Activated CD4-positive, alpha-beta T cell treated with anti-CD3 and anti-CD28 coated beads, Interleukin-2, Interleukin-6, amounts not matched to agents 100 ng/mL and 50 ng/mL, durations not matched to agents 16 hours and 8 hours (primary cell): ENCODE results near the gene FHAD1.
"Not testable (repeated sequence)": the region's sequence is repeated elsewhere in the genome, so short reads cannot be mapped to it uniquely, and the experiment has no call there.

Experiments
- DNase-seq: peaks from one replicate; pipeline ENCODE4 v3.0.0-alpha.2; 2020

FHAD1 gene

DNA sequence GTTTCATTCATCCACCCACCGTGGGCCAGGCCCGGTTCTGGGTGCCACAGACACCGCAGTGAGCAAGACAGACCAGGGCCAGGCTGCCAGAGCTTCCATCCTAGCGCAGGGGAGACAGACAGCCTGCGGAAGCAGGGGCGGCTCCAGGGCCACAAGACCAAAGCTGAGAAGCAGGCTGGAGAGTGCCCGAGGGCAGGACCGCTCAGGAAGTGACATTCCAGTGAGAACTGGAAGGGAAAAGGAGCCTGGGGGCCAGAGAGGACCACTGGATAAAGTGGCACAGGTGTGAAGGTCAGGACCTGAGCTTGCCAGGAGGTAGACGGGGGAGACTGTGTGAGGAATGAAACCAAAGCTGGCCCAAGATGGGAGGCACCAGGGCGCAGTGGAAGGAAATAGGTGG, 103.1 kb downstream of the FHAD1 start:
- no peak for DNase-seq

- no peak for DNase-seq
Measured at GRCh38 chr1:15350551-15351200, 103.7 kb downstream of the FHAD1 start.

DNA sequence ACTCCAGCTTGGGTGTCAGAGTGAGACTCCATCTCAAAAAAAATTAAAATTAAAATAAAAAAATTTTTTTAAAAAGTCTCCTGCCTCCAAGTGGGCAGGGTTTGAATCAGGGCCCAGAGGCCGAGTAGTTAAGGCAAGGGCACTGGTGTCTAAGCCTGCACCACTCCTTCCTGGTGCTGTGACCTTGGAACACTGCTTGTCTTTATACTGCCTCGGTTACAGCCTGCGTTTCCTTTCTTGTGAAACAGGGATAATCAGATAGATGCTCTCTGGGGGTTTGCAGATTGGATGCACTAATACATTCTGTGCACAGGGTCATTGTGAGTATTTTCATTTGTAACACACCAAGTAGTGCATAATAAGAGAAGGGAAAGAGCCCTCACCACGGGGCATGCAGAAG, 104.3 kb downstream of the FHAD1 start:
- DNase-seq, result no peak

DNA sequence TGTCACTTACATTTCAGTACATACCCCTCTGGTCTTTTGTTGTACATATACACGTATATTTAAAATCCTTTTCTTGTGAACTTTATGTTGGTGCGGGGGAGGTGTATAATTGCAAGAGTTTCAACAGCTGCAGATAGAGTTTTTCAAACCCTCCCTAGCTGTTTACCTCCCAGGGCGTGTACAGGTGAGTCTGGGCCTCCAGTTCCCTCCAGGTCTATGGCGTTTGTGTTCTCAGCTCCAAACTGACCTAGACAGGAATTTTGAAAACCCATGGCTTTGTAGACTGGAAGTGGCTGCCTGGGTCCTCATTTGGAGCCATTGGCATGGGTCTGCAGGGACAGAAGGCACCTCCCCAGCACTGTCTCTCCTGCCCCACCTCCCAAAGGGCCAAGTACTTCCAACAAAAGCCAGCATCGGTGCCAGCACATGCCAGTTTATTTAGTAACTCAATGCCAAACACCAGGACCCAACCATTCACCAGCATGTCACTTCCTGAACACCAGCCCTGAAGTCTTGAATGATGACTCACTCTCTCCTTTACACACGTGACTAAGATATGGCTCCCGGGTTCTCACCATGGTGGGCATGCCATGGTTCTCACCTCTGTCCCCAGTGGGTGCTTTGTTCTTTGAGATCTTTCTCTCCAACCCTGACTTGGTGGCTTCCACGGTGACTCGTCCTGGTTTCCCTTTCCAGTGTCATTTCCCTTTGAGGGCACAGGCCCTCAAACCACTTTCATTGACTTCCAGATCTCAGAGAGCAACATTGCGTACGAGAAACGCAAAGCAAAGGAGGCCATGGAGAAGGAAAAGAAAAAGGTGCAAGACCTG, 105.3 kb downstream of the FHAD1 start:
- DNase-seq, result peak; percentile 73

GRCh38 chr1:15353839-15354579, 107.0 kb downstream of the FHAD1 start:
- DNase-seq, result no peak

DNA sequence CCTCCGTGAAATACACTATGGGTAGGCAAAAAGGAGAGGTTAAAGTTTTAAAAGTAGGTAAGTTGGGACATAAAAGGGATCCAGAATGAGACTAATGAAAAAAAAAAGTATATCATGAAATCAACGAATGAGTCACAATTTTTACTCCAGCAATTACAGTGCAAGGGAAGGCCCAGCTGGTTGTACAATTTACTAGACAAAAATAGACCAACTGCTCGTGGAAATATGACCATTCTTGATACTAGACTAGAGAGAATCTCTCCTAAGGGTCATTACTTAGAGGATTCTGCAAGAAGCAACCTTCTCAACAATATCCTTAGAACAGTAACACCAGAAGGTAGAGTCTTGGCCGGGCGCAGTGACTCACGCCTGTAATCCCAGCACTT, 107.5 kb downstream of the FHAD1 start:
- DNase-seq, result peak; percentile 32

DNA sequence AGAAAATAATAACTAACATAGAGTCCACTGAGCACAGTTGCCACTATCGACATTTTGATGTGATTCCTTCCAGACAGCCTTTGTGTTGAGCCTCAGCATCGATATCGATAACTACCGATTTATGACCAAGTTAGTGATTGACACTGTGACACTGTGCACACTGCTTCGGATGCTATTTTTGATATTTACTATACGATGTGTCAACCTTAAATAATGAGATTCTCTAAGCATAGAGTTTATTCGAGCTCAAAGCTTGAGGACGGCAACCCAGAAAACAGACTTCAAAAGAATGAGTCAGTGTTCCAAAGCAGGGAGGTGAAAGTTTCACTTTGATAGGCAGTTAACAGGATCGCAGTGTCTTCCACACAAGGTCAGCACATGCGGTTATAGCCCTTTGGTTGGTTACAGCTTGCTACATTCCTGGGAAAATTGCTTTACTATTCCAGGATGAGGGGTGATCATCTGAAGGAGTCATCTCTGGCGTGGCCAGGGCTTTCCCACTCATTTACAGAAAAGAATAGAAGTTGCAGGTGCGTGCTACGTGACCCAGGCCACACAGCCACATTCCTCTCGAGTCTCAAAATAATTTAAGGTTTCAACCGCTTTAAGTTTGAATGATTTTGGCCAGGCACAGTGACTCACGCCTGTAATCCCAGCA, 109.1 kb downstream of the FHAD1 start:
- peak; percentile 46 for DNase-seq

DNA sequence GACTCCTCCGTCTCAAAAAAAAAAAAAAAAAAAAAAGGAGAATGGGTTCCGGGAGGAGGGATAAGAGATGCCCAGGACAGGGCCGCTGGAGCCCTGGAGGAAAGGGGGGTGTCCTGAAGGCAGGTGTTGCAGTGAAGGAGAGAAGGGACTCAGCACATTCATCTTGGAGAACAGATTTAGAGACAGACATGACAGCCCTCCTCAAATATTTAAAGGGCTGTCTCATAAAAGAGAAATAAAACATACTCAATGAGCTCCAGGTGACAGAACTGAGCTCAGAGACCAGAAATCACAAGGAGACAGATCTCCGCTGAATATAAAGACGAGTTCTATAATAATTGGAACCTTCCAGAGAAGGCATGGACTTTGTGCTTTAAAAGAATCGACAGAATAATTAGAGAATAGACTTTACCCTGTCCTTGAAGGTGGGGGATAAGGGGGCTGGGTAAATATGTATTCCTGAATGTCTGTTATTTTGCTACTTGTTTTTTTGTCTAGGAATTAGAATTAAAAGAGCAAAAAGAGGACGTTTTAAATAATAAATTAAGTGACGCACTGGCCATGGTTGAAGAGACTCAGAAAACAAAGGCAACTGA, 110.7 kb downstream of the FHAD1 start:
- no peak for DNase-seq

DNA sequence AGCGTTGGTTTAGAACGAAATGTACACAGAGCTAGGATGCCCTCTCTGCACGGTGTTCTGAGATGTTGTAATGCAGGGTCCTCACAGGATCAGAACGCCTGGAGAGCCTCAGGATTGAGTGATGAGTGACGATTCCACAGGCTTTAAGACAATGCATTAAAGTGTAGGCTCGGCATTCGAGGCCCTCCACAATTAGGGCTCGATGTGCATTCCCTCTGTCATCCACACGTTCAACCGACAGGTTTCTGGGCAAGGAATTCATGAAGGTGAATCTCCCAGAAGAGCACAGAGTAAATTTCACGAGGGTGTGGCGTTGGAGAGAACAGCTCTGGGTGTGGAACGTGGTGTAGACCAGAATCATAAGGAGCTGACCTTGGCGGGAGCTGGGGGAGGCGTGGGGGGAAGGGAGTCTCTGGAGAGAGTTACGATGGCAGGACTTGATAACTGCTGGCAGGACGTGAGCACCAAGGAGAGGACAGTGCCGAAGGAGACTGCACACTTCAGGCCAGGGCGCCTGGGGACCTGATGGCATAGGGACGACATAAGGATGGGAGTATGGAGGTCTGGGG, 111.6 kb downstream of the FHAD1 start:
- DNase-seq, result no peak

DNA sequence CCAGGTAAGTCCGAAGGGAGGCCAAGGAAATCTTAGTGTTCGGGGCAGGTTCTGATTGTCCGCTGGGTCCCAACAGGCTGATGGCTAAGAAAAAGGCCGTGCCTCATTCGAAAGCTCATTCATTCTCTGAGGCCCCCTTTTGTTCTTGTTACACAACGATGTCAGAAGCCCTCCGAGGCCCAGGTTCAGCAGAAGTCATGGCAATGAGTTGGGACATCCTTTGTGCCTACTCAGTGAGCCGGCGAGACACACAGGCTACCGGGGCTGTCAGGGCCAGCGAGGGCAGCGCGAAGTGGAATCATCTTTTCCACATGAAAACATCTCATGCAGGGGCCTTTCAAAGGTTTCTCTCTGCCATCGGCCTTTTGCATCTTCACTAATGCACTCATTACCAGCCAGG, 113.7 kb downstream of the FHAD1 start:
- no peak for DNase-seq

DNA sequence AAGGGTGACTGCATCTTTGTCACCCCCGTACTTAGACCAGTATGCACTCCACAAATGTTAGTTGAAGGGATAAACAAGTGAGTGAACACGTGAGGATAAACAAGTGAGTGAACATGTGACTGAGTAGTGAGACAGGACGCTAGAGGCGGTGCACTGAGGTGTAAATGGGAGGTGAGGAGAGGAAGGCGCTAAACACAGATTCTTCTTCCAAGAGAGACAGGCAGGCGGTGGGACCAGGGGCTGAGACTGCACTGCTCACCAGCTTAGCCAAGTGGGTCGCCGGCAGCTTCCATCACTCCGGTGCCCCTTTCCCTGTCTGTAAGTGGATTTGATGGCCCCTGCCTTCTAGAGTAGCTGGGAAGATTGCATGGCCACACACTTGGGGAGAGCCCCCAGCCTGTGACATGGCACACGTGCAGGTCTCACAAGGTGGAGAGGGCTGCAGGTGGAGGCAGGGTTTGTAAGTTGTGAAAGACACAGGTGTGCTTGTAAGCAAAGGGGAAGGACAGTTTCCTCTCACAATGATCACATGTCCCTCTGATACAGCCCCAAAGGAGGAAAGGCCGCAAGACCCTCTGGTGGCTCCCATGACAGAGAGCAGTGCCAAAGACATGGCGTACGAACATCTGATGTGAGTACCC, 115.2 kb downstream of the FHAD1 start:
- DNase-seq, result no peak

- no peak for DNase-seq
Measured at GRCh38 chr1:15362737-15363128, 115.7 kb downstream of the FHAD1 start.

DNA sequence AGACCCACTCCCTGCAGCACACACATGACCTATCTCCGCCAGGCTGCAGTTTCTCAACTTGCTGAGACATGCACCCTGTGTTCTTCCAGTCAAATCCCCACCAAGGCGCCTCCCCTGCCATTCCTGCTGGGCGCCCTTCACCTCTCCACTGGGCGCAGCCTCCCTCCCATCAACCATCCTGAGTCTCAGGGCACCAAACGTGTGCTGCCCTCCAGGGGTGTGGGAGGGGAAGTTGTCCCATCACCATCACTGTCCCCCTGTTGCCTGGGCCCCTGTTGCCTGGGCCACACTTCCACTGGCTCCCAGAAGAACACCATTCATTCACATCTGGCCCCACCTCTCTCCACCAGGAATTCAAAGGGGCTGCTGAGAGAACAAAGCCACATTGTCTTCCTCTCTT, 117.7 kb downstream of the FHAD1 start:
- no peak for DNase-seq

GRCh38 chr1:15368888-15369287, 121.9 kb downstream of the FHAD1 start:
- no peak for DNase-seq

- no peak for DNase-seq
Measured at GRCh38 chr1:15370268-15370667, 123.2 kb downstream of the FHAD1 start.

GRCh38 chr1:15370781-15371520, 123.9 kb downstream of the FHAD1 start:
- DNase-seq, result no peak

DNA sequence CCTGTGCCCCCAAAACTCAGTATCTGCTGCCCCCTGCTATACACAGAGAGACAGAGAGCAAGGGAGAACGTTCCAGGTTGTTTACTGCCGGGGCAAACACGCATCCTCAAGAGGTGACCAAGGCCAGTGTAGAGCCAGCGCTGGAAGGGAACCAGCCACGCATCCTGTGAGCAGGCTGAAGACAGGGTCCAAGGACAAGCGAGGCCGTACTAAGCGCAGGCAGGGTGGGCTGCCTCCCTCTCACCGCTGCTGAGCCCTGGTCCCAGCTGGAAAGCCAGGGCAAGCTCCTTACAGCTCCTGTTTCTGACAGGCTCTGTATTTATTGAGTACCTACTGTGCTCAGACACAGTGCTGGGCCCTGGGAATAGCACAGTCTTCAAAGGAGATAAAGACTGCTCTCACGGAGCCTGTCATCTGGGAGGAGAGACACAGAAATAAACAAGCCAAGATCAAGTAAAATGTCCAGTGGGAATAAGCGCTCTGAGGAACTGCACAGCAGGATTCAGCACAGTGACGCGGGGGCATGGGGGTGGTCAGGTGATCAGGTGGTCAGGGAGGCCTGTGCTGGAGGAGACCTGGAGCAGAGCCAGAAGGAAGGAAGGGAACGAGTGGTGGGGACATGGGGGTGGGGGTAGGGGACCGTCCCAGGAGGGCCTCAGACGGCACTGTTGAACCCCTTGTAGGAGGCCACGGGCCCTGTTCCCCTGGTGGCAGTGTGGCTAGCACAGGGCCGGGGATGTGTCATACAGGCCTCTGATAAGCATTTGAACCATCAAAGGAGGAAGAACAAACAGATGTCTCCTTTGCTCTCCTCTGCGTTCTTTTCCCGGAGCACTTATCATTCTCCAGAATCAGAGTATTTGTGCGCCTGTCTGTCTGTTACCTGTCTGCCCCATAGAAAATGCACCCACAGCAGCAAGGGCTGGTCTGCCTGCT, 124.9 kb downstream of the FHAD1 start:
- DNase-seq, result no peak

GRCh38 chr1:15378729-15379128, 131.7 kb downstream of the FHAD1 start:
- DNase-seq, result no peak

DNA sequence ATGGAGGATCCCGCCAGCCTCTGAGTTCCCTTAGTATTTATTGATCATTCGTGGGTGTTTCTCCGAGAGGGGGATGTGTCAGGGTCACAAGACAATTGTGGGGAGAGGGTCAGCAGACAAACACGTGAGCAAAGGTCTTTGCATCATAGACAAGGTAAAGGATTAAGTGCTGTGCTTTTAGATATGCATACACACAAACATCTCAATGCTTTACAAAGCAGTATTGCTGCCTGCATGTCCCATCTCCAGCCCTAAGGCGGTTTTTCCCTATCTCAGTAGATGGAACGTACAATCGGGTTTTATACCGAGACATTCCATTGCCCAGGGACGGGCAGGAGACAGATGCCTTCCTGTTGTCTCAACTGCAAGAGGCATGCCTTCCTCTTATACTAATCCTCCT, 132.1 kb downstream of the FHAD1 start:
- DNase-seq, result not testable (repeated sequence)
